Activated CD8-positive, alpha-beta memory T cell treated with anti-CD3 and anti-CD28 coated beads for 36 hours (primary cell): Measurements from ENCODE around the gene TC2N. TPM values are rescaled to one million over a fixed set of nuclear protein-coding genes. Genes with fewer than 3 reads are reported as not detected.
"Not testable (repeated sequence)": the region's sequence is repeated elsewhere in the genome, so short reads cannot be mapped to it uniquely, and the experiment has no call there.

Source experiments
- CTCF ChIA-PET: fragments of 350-600 bp; sonication (Branson Sonifier 250); formaldehyde crosslinking; loops from one replicate; lab custom pipeline; 2021; ENCODE audit warnings: antibody characterized with exemption; lab: Charles Lee
- POLR2A ChIA-PET: fragments of 350-600 bp; sonication (Branson Sonifier 250); formaldehyde crosslinking; loops from one replicate; lab custom pipeline; 2021; ENCODE audit warnings: antibody characterized with exemption; lab: Charles Lee
- total RNA-seq, 2 experiments: library from RNA; stranded (reverse); gene quantifications; one replicate each; pipeline ENCODE4 v1.2.3, GENCODE V29; 2021

TC2N gene
- 10 to 100 TPM; 14.6 to 18.5 TPM for total RNA-seq

- ChIA-PET POLR2A (interaction anchor here (1.3 kb wide), 1 partner anchor 173 kb away, joined by 3 read pairs; no protein-coding TSS in a partner anchor), CTCF (interaction anchor here (1.3 to 1.8 kb wide), 5 partner anchors 9 to 129 kb away, joined by 3 to 4 read pairs (median 3); no protein-coding TSS in a partner anchor)
These were observed at the start of gene TC2N for GRCh38 chr14:91867316-91867988. TC2N (minus strand) TSS chr14:91867536; CDS start chr14:91813769, 53,767 bp downstream.

GRCh38 chr14:91912035-91912434 is 44.7 kb upstream of the TC2N start:
- ChIA-PET CTCF (interaction anchor here (1.1 to 1.4 kb wide), 2 partner anchors 11 to 16 kb away, joined by 3 to 10 read pairs; no protein-coding TSS in a partner anchor), POLR2A (no interaction called here)

GRCh38 chr14:91911474-91912032 is 44.2 kb upstream of the TC2N start:
- CTCF ChIA-PET = interaction anchor here (0.6 to 1.4 kb wide), 15 partner anchors 10 to 587 kb away, joined by 3 to 10 read pairs (median 3); partner anchors contain the start of gene TC2N
- POLR2A ChIA-PET = no interaction called here

GRCh38 chr14:91910196-91910595 is 42.9 kb upstream of the TC2N start:
- CTCF ChIA-PET = no interaction called here
- POLR2A ChIA-PET = no interaction called here

GRCh38 chr14:91906374-91906773 is 39.0 kb upstream of the TC2N start:
- ChIA-PET POLR2A (no interaction called here), CTCF (no interaction called here)

GRCh38 chr14:91904956-91905645 is 37.8 kb upstream of the TC2N start:
- POLR2A ChIA-PET = no interaction called here

GRCh38 chr14:91904483-91904882 is 37.1 kb upstream of the TC2N start:
- POLR2A ChIA-PET = no interaction called here
- CTCF ChIA-PET = no interaction called here

More at GRCh38 chr14:91904956-91905645, 37.8 kb upstream of the TC2N start:
- CTCF ChIA-PET = interaction anchor here (0.6 kb wide), 1 partner anchor 145 kb away, joined by 3 read pairs; no protein-coding TSS in a partner anchor

GRCh38 chr14:91903070-91903469 is 35.7 kb upstream of the TC2N start:
- CTCF ChIA-PET = no interaction called here
- POLR2A ChIA-PET = no interaction called here

GRCh38 chr14:91902336-91902735 is 35.0 kb upstream of the TC2N start:
- CTCF ChIA-PET = interaction anchor here (0.7 to 2.1 kb wide), 2 partner anchors 9 to 277 kb away, joined by 3 to 10 read pairs; no protein-coding TSS in a partner anchor
- POLR2A ChIA-PET = interaction anchor here (0.6 kb wide), 1 partner anchor 64 kb away, joined by 5 read pairs; no protein-coding TSS in a partner anchor

- ChIA-PET POLR2A (interaction anchor here (0.6 kb wide), 1 partner anchor 65 kb away, joined by 5 read pairs; no protein-coding TSS in a partner anchor), CTCF (interaction anchor here (2.1 kb wide), 1 partner anchor 10 kb away, joined by 10 read pairs; no protein-coding TSS in a partner anchor)
These were observed 34.3 kb upstream of the TC2N start for GRCh38 chr14:91901449-91902226.

GRCh38 chr14:91899806-91900205 is 32.5 kb upstream of the TC2N start:
- ChIA-PET POLR2A (no interaction called here), CTCF (interaction anchor here (1.4 kb wide), 1 partner anchor 11 kb away, joined by 5 read pairs; no protein-coding TSS in a partner anchor)

GRCh38 chr14:91899213-91899612 is 31.9 kb upstream of the TC2N start:
- POLR2A ChIA-PET = no interaction called here
- CTCF ChIA-PET = interaction anchor here (1.4 kb wide), 1 partner anchor 12 kb away, joined by 5 read pairs; no protein-coding TSS in a partner anchor

GRCh38 chr14:91898372-91898771 is 31.0 kb upstream of the TC2N start:
- CTCF ChIA-PET = interaction anchor here (1.4 kb wide), 1 partner anchor 13 kb away, joined by 5 read pairs; no protein-coding TSS in a partner anchor
- POLR2A ChIA-PET = no interaction called here

- CTCF ChIA-PET, POLR2A ChIA-PET: not testable (repeated sequence)
These were observed 30.4 kb upstream of the TC2N start for GRCh38 chr14:91897716-91898115.

GRCh38 chr14:91897106-91897701 is 29.9 kb upstream of the TC2N start:
- CTCF ChIA-PET = no interaction called here
- POLR2A ChIA-PET = no interaction called here

- CTCF ChIA-PET = interaction anchor here (1.3 kb wide), 1 partner anchor 15 kb away, joined by 3 read pairs; no protein-coding TSS in a partner anchor
These were observed 29.1 kb upstream of the TC2N start for GRCh38 chr14:91896419-91896818.

GRCh38 chr14:91893669-91894068 is 26.3 kb upstream of the TC2N start:
- CTCF ChIA-PET = interaction anchor here (0.6 to 1.3 kb wide), 3 partner anchors 24 to 241 kb away, joined by 3 to 4 read pairs (median 3); no protein-coding TSS in a partner anchor
- POLR2A ChIA-PET = no interaction called here

More at GRCh38 chr14:91896419-91896818, 29.1 kb upstream of the TC2N start:
- POLR2A ChIA-PET = no interaction called here

- ChIA-PET POLR2A (no interaction called here), CTCF (interaction anchor here (0.6 to 1.3 kb wide), 2 partner anchors 23 to 29 kb away, joined by 3 read pairs; no protein-coding TSS in a partner anchor)
These were observed 25.7 kb upstream of the TC2N start for GRCh38 chr14:91893007-91893406.
